ENCODE results near the gene SCAMP1. TPM values are rescaled to one million over a fixed set of nuclear protein-coding genes. Genes with fewer than 3 reads are reported as not detected.

Gene SCAMP1
- total RNA-seq, 2 experiments from 2014 or later, result 18.0 to 41.1 TPM

DNA sequence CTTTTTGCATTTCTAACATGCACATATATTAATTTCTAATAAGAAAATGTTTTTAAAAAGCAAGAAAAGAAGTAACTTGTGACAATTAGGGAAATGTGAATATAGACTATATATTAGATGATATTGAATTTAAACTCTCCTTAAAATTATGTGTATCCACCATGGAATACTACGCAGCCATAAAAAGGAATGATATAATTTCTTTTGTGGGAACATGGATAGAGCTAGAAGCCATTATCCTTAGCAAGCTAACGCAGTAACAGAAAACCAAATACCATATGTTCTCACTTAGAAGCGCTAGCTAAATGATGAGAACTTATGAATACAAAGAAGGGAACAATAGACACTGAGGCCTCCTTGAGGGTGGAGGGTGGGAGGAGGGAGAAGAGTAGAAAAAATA lies 42.1 kb upstream of the SCAMP1 start:
- Histone ChIP-seq H3K9me3 (ENCODE audit: low read length) (no peaks in the 10 kb centered on the region), H3K36me3 (ENCODE audit: insufficient read depth, low read length) (no peaks in the 10 kb centered on the region), H3K4me2 (ENCODE audit: low read length) (no peak overlapping the region), H3K4me3 (ENCODE audit: low read depth, low read length, poor library complexity, severe bottlenecking) (no peak overlapping the region), H3K9me2 (ENCODE audit: insufficient read depth, low read length) (no peaks in the 10 kb centered on the region), H2AFZ (ENCODE audit: low read length) (no peak overlapping the region), H3K79me2 (ENCODE audit: insufficient read depth, low read depth, low read length) (no peaks in the 10 kb centered on the region), H3K4me1 (ENCODE audit: insufficient read depth, low read length, poor library complexity, severe bottlenecking) (no peaks in the 10 kb centered on the region), H3K27ac (ENCODE audit: low read depth, low read length, poor library complexity, severe bottlenecking) (no peak overlapping the region), H4K20me1 (ENCODE audit: insufficient read depth, low read length) (no peaks in the 10 kb centered on the region)
- POLR2A ChIA-PET, result no interaction called here
- TF ChIP-seq, protein P1, sequence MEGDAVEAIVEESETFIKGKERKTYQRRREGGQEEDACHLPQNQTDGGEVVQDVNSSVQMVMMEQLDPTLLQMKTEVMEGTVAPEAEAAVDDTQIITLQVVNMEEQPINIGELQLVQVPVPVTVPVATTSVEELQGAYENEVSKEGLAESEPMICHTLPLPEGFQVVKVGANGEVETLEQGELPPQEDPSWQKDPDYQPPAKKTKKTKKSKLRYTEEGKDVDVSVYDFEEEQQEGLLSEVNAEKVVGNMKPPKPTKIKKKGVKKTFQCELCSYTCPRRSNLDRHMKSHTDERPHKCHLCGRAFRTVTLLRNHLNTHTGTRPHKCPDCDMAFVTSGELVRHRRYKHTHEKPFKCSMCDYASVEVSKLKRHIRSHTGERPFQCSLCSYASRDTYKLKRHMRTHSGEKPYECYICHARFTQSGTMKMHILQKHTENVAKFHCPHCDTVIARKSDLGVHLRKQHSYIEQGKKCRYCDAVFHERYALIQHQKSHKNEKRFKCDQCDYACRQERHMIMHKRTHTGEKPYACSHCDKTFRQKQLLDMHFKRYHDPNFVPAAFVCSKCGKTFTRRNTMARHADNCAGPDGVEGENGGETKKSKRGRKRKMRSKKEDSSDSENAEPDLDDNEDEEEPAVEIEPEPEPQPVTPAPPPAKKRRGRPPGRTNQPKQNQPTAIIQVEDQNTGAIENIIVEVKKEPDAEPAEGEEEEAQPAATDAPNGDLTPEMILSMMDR (conservative IDR thresholded peaks at IDR 0.05; ENCODE audit: low read length), result no peak
- no peak for TF ChIP-seq EZH2phosphoT487 (IDR thresholded peaks at IDR 0.05; ENCODE audit: borderline replicate concordance, low read depth, low read length)
- DNase-seq (ENCODE audit: low spot score), result no peak
- BruUV-seq (replicated peaks), result no TSS peak
- CTCF ChIA-PET (ENCODE audit: unreplicated experiment), result no interaction called here
- intact Hi-C loops (cut with micrococcal nuclease; ENCODE audit: unreplicated experiment), result no loop called here

DNA sequence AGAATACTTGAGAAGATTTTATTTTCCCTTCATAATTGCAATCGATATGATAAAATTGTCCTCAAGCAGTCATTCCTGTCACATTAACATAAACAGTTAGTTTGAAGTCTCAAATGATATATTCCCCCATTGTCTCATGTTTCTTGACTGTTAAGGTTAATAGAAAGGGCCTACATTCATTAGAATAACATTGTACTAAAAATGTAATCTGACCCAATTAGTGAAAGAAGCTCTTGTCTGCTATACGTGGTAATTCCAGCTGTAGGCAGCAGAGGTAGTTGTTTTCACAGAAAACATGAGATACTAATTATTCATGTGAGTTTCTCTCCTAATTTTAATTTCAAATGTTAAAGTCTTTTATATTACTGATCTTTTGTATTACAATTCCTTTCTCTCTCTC lies 40.0 kb upstream of the SCAMP1 start:
- Histone ChIP-seq H3K9me3 (ENCODE audit: low read length) (no peaks in the 10 kb centered on the region), H3K79me2 (ENCODE audit: insufficient read depth, low read depth, low read length) (no peaks in the 10 kb centered on the region), H3K4me3 (ENCODE audit: low read depth, low read length, poor library complexity, severe bottlenecking) (no peak overlapping the region), H3K4me2 (ENCODE audit: low read length) (no peak overlapping the region), H3K4me1 (ENCODE audit: insufficient read depth, low read length, poor library complexity, severe bottlenecking) (no peaks in the 10 kb centered on the region), H2AFZ (ENCODE audit: low read length) (no peak overlapping the region), H3K27ac (ENCODE audit: low read depth, low read length, poor library complexity, severe bottlenecking) (no peak overlapping the region), H4K20me1 (ENCODE audit: insufficient read depth, low read length) (no peaks in the 10 kb centered on the region), H3K9me2 (ENCODE audit: insufficient read depth, low read length) (no peaks in the 10 kb centered on the region), H3K36me3 (ENCODE audit: insufficient read depth, low read length) (no peaks in the 10 kb centered on the region)
- DNase-seq (ENCODE audit: low spot score), result peak; percentile 32
- BruUV-seq (replicated peaks), result no TSS peak
- ChIA-PET POLR2A (interaction anchor here (0.7 kb wide), 1 partner anchor 89 kb away, joined by 3 read pairs; no protein-coding TSS in a partner anchor), CTCF (ENCODE audit: unreplicated experiment) (no interaction called here)
- intact Hi-C loops (cut with micrococcal nuclease; ENCODE audit: unreplicated experiment), result no loop called here
- TF ChIP-seq EZH2phosphoT487 (IDR thresholded peaks at IDR 0.05; ENCODE audit: borderline replicate concordance, low read depth, low read length), result no peak
- TF ChIP-seq, protein P1 (conservative IDR thresholded peaks at IDR 0.05; ENCODE audit: low read length), result peak; percentile 78

DNA sequence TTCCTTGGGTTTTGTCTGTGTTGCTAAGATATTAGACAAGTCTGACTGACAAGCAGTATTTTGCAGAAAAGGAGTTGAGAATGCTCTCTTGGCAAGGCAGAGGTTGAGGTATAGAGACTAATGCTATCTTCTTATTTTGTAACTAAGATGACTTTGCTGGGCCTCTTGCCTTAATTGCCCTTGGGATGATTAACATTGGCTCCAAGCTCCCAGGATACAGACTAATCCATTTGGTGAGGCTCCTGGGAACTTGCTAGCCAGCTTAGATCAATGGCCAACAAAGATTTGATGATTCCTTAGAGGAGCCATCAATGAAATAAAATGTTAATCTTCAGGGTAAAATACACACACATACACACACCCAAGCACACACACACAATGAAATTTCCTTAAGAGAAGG lies 37.2 kb upstream of the SCAMP1 start:
- no peaks in the 10 kb centered on the region for H3K79me2 ChIP-seq (ENCODE audit: insufficient read depth, low read depth, low read length)
- H3K36me3 ChIP-seq (ENCODE audit: insufficient read depth, low read length), result no peaks in the 10 kb centered on the region
- H2AFZ ChIP-seq (ENCODE audit: low read length), result no peak overlapping the region
- CTCF ChIA-PET (ENCODE audit: unreplicated experiment), result no interaction called here
- H3K4me3 ChIP-seq (ENCODE audit: low read depth, low read length, poor library complexity, severe bottlenecking), result no peak overlapping the region
- H3K9me2 ChIP-seq (ENCODE audit: insufficient read depth, low read length), result no peaks in the 10 kb centered on the region
- POLR2A ChIA-PET, result no interaction called here
- BruUV-seq (replicated peaks), result no TSS peak
- intact Hi-C loops (cut with micrococcal nuclease; ENCODE audit: unreplicated experiment), result no loop called here
- no peak for DNase-seq (ENCODE audit: low spot score)
- no peak overlapping the region for H3K4me2 ChIP-seq (ENCODE audit: low read length)
- no peaks in the 10 kb centered on the region for H3K9me3 ChIP-seq (ENCODE audit: low read length)
- TF ChIP-seq EZH2phosphoT487 (IDR thresholded peaks at IDR 0.05; ENCODE audit: borderline replicate concordance, low read depth, low read length), result no peak
- TF ChIP-seq, protein P1 (conservative IDR thresholded peaks at IDR 0.05; ENCODE audit: low read length), result no peak
- H4K20me1 ChIP-seq (ENCODE audit: insufficient read depth, low read length), result no peaks in the 10 kb centered on the region
- no peaks in the 10 kb centered on the region for H3K4me1 ChIP-seq (ENCODE audit: insufficient read depth, low read length, poor library complexity, severe bottlenecking)
- no peak overlapping the region for H3K27ac ChIP-seq (ENCODE audit: low read depth, low read length, poor library complexity, severe bottlenecking)

Data from OCI-LY7 (cell line).